ENCODE data around the gene PFKFB4. TPM values are rescaled to one million over a fixed set of nuclear protein-coding genes. Genes with fewer than 3 reads are reported as not detected.

The PFKFB4 gene
- 11.5 TPM for total RNA-seq (ENCODE audit: unreplicated experiment)
- long read RNA-seq, transcript PFKFB4-201 (14 exons, 3,586 nt): major isoform, 5 of 6 reads
- long read RNA-seq, partial matches to known transcripts: 0 of 6 reads
- long read RNA-seq, other reads (novel, unspliced or antisense): 1 of 6 reads

DNA sequence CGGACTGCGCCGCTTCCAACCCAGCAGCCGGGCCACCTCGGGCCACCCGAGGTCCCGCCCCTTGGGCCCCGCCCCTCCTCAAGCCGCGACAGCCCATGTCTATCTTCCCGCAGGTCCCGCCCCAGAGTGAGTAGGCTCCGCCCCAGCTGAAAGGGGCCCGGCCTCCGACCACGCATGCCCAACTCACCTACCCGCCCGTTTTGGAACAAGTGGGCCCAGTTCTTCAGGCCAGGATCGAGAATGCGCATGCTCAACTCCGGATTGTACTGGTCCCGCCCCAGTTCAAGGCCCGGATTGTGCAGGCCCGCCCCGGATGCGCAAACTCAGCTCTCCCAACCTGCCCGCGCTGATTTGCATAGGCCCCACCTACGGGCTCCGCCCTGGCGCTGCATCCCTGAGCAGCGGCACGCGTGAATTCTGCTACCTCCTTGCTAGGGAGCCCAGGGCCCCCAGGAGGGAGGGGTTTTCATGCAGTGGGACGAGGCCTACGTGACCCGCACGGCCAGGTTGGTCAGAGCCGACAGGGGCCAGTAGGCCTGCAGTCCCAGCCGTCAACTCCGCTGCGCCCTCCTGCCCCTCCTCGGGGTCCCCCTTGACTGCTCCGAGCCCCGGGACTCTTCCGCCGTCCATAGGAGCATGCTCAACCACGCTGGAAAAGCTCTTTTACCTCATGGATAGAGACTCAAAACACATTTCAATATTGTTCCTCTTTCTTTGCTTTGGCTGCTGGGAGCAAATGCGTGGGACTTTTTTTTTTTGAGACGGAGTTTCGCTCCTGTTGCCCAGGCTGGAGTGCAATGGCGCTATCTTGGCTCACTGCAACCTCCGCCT, at the start of gene PFKFB4:
PFKFB4 (minus strand) TSS at position 8 of the 831 bp plus-strand sequence. CDS start 26 bp downstream, outside the sequence.
- Mint-ChIP-seq H3K36me3 (ENCODE audit: low read depth, unreplicated experiment) (no peaks in the 10 kb centered on the region), H3K4me3 (ENCODE audit: unreplicated experiment) (peak within 1 kb of the TSS; percentile 86), H3K27ac (ENCODE audit: unreplicated experiment) (no peak within 1 kb of the TSS), H3K4me1 (ENCODE audit: unreplicated experiment) (peaks cover 41% of the 10 kb centered on the region), H3K27me3 (ENCODE audit: unreplicated experiment) (peaks cover 9% of the 10 kb centered on the region), H3K9me3 (ENCODE audit: unreplicated experiment) (no peaks in the 10 kb centered on the region)
- TF ChIP-seq, protein P1, sequence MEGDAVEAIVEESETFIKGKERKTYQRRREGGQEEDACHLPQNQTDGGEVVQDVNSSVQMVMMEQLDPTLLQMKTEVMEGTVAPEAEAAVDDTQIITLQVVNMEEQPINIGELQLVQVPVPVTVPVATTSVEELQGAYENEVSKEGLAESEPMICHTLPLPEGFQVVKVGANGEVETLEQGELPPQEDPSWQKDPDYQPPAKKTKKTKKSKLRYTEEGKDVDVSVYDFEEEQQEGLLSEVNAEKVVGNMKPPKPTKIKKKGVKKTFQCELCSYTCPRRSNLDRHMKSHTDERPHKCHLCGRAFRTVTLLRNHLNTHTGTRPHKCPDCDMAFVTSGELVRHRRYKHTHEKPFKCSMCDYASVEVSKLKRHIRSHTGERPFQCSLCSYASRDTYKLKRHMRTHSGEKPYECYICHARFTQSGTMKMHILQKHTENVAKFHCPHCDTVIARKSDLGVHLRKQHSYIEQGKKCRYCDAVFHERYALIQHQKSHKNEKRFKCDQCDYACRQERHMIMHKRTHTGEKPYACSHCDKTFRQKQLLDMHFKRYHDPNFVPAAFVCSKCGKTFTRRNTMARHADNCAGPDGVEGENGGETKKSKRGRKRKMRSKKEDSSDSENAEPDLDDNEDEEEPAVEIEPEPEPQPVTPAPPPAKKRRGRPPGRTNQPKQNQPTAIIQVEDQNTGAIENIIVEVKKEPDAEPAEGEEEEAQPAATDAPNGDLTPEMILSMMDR (IDR thresholded peaks at IDR 0.05; ENCODE audit: unreplicated experiment): no peak
- peak; percentile 97 for DNase-seq (ENCODE audit: low spot score)

DNA sequence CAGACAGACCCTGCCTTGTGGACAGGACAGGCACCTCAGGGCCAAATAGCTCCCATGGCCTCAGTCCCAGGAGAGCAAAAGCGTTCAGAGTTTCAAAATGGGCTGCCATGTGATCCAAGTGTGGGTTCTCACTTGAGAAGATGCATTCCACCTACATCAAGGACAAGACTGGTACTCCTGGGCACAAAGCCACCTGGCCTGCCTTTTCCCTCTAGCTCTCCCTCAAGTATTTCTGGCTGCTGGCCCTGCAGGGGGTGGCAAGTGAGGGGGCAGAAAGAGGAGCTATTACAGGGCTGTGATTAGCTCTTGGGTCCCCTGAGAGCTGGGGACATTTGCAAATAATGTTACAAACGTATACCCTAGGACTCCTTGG, 45.0 kb upstream of the PFKFB4 start:
- no peaks in the 10 kb centered on the region for H3K4me1 Mint-ChIP-seq (ENCODE audit: unreplicated experiment)
- H3K4me3 Mint-ChIP-seq (ENCODE audit: unreplicated experiment): no peak overlapping the region
- H3K27me3 Mint-ChIP-seq (ENCODE audit: unreplicated experiment): peaks cover 5% of the 10 kb centered on the region
- H3K9me3 Mint-ChIP-seq (ENCODE audit: unreplicated experiment): no peaks in the 10 kb centered on the region
- TF ChIP-seq, protein P1 (IDR thresholded peaks at IDR 0.05; ENCODE audit: unreplicated experiment): no peak
- H3K36me3 Mint-ChIP-seq (ENCODE audit: low read depth, unreplicated experiment): peaks cover 37% of the 10 kb centered on the region
- DNase-seq (ENCODE audit: low spot score): no peak
- H3K27ac Mint-ChIP-seq (ENCODE audit: unreplicated experiment): no peak overlapping the region

DNA sequence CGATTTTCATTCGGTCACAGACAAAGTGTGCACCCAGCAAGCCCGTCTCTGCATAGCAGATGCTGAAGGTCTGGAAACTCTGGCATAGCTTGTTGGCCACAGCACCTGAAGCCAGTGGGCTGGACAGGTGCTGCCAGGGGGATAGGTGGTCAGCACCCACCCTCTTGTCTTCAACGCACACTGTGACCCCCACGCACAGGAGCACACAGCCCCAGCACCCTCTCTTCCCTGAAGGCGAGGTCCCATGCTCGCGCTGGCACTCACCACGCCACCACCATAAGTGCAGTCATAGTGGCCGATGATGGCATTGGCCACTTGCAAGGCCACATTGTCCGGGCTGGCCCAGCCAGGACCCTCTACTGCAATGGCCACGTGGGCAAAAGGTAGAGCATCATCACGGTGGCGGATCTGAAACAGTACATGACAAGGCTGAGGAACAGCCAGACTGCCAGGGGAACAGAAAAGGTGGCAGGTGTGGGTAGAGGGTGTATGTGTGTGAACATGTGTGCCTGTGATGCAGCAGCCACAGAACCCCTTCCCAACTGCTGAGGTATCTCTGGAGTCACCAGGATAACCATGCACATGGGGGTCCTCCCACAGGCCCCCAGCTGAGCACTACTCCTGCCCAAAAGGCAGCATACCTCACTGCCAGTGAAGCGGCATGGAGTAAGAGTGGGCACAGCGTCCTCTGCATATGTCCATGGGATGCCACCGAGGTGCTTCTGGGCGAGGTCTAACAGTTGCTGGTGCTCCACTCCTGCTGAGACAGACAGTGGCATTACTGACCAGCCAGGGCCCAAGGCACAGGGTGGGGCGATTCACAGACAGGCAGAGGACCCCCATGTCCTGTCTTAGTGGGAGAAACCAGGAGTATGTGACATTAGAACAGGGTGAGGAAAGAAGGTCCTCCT, 44.4 kb upstream of the PFKFB4 start:
- H3K4me1 Mint-ChIP-seq (ENCODE audit: unreplicated experiment): no peaks in the 10 kb centered on the region
- peaks cover 35% of the 10 kb centered on the region for H3K36me3 Mint-ChIP-seq (ENCODE audit: low read depth, unreplicated experiment)
- no peak overlapping the region for H3K27ac Mint-ChIP-seq (ENCODE audit: unreplicated experiment)
- H3K27me3 Mint-ChIP-seq (ENCODE audit: unreplicated experiment): peaks cover 5% of the 10 kb centered on the region
- H3K4me3 Mint-ChIP-seq (ENCODE audit: unreplicated experiment): peak overlapping the region; percentile 15
- no peak for DNase-seq (ENCODE audit: low spot score)
- no peaks in the 10 kb centered on the region for H3K9me3 Mint-ChIP-seq (ENCODE audit: unreplicated experiment)
- TF ChIP-seq, protein P1 (IDR thresholded peaks at IDR 0.05; ENCODE audit: unreplicated experiment): no peak

DNA sequence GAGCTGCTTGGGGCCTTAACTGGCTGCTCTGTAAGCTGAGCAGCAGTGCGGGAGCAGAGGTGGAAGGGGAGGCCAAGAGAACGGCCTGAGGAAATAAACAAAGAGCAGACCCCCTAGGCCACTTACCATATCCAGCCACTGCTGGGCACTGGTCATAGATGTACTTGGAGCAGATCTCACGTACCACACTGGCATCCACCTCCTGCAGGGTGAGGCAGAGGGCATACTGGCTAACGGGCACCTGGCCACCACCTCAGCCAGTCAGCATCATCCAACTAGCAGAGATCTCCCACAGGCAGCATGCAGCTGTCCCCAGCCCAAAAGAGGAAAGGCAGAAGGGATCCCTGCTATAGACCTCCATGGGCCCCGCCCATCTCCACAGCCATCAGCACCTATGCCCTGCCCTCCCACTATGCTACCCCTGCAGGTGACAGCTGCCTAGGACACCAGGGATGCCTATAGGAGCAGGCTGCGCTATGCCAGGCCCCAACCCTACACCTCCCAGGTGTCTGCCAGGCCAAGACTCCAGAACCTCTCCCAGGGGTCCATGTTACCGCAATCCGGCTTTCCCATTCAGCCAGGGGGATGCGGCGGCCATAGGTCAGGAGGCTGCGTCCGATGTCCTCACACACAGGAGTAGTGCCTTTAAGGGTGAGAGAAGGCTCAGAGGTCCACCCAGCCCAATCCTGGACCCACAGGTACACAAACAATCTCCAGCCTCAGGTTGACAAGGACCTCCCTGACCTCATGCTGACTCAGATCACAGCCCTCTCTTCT, 43.1 kb upstream of the PFKFB4 start:
- no peak for DNase-seq (ENCODE audit: low spot score)
- Mint-ChIP-seq H3K27me3 (ENCODE audit: unreplicated experiment) (peaks cover 5% of the 10 kb centered on the region), H3K27ac (ENCODE audit: unreplicated experiment) (no peak overlapping the region), H3K36me3 (ENCODE audit: low read depth, unreplicated experiment) (peaks cover 26% of the 10 kb centered on the region), H3K9me3 (ENCODE audit: unreplicated experiment) (no peaks in the 10 kb centered on the region), H3K4me1 (ENCODE audit: unreplicated experiment) (no peaks in the 10 kb centered on the region), H3K4me3 (ENCODE audit: unreplicated experiment) (no peak overlapping the region)
- TF ChIP-seq, protein P1 (IDR thresholded peaks at IDR 0.05; ENCODE audit: unreplicated experiment): no peak
